GM12892 (cell line): ENCODE data around the gene SLC48A1.

Experiments used
- POLR2A ChIP-seq: IDR thresholded peaks from 2 replicates; pipeline ENCODE4 v1.6.1; 2011; ENCODE audit warnings: low read depth, low read length, control low read depth
- POLR2AphosphoS5 ChIP-seq: IDR thresholded peaks from 2 replicates; pipeline ENCODE4 v1.6.1; 2011; ENCODE audit warnings: low read depth, low read length, control low read depth
- TAF1 ChIP-seq: IDR thresholded peaks from 2 replicates; pipeline ENCODE4 v1.6.1; 2011; ENCODE audit warnings: low read depth, mild to moderate bottlenecking, control low read depth, low read length, borderline replicate concordance

- TF ChIP-seq POLR2A (no peak), TAF1 (no peak), POLR2AphosphoS5 (no peak)
Measured at GRCh38 chr12:47753021-47754001, 19.7 kb upstream of the SLC48A1 start.
